Neural cell (in vitro differentiated cells): Measurements from ENCODE around the gene DRICH1. TPM values are rescaled to one million over a fixed set of nuclear protein-coding genes. Genes with fewer than 3 reads are reported as not detected.

Source experiments
- H2AFZ ChIP-seq: fragments of 200-600, 300-800 bp; sonication (generic), shearing (Covaris generic); 2 replicates; pipeline ENCODE4 v1.6.0; 2014; ENCODE audit warnings: low read depth, mild to moderate bottlenecking, antibody characterized with exemption, low read length, moderate library complexity
- H3F3A ChIP-seq: fragments of 200-600 bp; shearing (Covaris generic); 2 replicates; pipeline ENCODE4 v1.6.1; 2016; ENCODE audit warnings: mild to moderate bottlenecking, moderate library complexity, mixed read lengths, antibody characterized with exemption, low read length; ENCODE audit not compliant: insufficient read depth, poor library complexity, severe bottlenecking
- H3K27ac ChIP-seq: fragments of 200-600, 300-800 bp; sonication (generic), shearing (Covaris generic); 2 replicates; pipeline ENCODE4 v1.5.1; 2014; ENCODE audit warnings: mild to moderate bottlenecking, low read length, moderate library complexity
- H3K27me3 ChIP-seq: fragments of 300-800, 200-600 bp; sonication (generic), shearing (Covaris generic); 2 replicates; pipeline ENCODE4 v1.6.0; 2014; ENCODE audit warnings: mild to moderate bottlenecking, low read depth, low read length, moderate library complexity; ENCODE audit not compliant: insufficient read depth
- H3K36me3 ChIP-seq: fragments of 300-800, 200-600 bp; sonication (generic), shearing (Covaris generic); 2 replicates; pipeline ENCODE4 v1.5.1; 2014; ENCODE audit warnings: mild to moderate bottlenecking, antibody characterized with exemption, low read length, moderate library complexity; ENCODE audit not compliant: insufficient read depth
- H3K4me2 ChIP-seq: fragments of 300-800, 200-600 bp; sonication (generic), shearing (Covaris generic); 2 replicates; pipeline ENCODE4 v1.6.0; 2014; ENCODE audit warnings: mild to moderate bottlenecking, low read length
- H3K4me3 ChIP-seq: fragments of 300-800, 200-600 bp; sonication (generic), shearing (Covaris generic); 2 replicates; pipeline ENCODE4 v1.5.1; 2014; ENCODE audit warnings: mild to moderate bottlenecking, low read length, moderate library complexity
- H3K79me2 ChIP-seq: fragments of 200-600 bp; shearing (Covaris generic); replicated peaks from 2 replicates; pipeline ENCODE4 v1.6.0; 2014; ENCODE audit warnings: mild to moderate bottlenecking, low read length, moderate library complexity; ENCODE audit not compliant: insufficient read depth
- H3K9ac ChIP-seq: fragments of 300-800, 200-600 bp; sonication (generic), shearing (Covaris generic); 2 replicates; pipeline ENCODE4 v1.6.1; 2016; ENCODE audit warnings: mild to moderate bottlenecking, low read length, mixed read lengths
- H3K9me2 ChIP-seq: fragments of 200-600 bp; shearing (Covaris generic); 2 replicates; pipeline ENCODE4 v1.6.1; 2016; ENCODE audit warnings: mild to moderate bottlenecking, low read length, mixed read lengths; ENCODE audit not compliant: insufficient read depth
- H3K9me3 ChIP-seq: fragments of 200-600, 300-800 bp; sonication (generic), shearing (Covaris generic); 2 replicates; pipeline ENCODE4 v1.6.1; 2016; ENCODE audit warnings: mild to moderate bottlenecking, mixed run types, low read length, moderate library complexity, mixed read lengths
- H4K20me1 ChIP-seq: fragments of 200-600 bp; shearing (Covaris generic); 2 replicates; pipeline ENCODE4 v1.6.1; 2016; ENCODE audit warnings: mild to moderate bottlenecking, mixed run types; ENCODE audit not compliant: insufficient read depth
- EP300 ChIP-seq: fragments of 450-650 bp; conservative IDR thresholded peaks from 2 replicates; pipeline ENCODE4 v1.6.1; 2014; ENCODE audit warnings: antibody characterized with exemption, mild to moderate bottlenecking, moderate library complexity; ENCODE audit not compliant: poor library complexity, severe bottlenecking
- EZH2 ChIP-seq: fragments of 200-600, 300-800 bp; shearing (Covaris generic), sonication (generic); IDR thresholded peaks from 2 replicates; pipeline ENCODE4 v1.6.1; 2014; ENCODE audit warnings: antibody characterized with exemption, low read length, borderline replicate concordance, mild to moderate bottlenecking; ENCODE audit not compliant: insufficient read depth, poor library complexity, severe bottlenecking
- MXI1 ChIP-seq: fragments of 450-650 bp; conservative IDR thresholded peaks from 2 replicates; pipeline ENCODE4 v1.6.1; 2014; ENCODE audit warnings: antibody characterized with exemption, mild to moderate bottlenecking; ENCODE audit not compliant: poor library complexity, severe bottlenecking
- POLR2AphosphoS5 ChIP-seq: IDR thresholded peaks from 2 replicates; pipeline ENCODE4 v1.6.1; 2012
- RAD21 ChIP-seq: fragments of 450-650 bp; conservative IDR thresholded peaks from 2 replicates; pipeline ENCODE4 v1.6.1; 2014; ENCODE audit warnings: antibody characterized with exemption, mild to moderate bottlenecking, moderate library complexity
- REST ChIP-seq: IDR thresholded peaks from 2 replicates; pipeline ENCODE4 v1.6.1; 2012; ENCODE audit warnings: borderline replicate concordance
- SMC3 ChIP-seq: fragments of 450-650 bp; conservative IDR thresholded peaks from 2 replicates; pipeline ENCODE4 v1.6.1; 2014; ENCODE audit warnings: antibody characterized with exemption, mild to moderate bottlenecking, moderate library complexity; ENCODE audit not compliant: poor library complexity
- TAF1 ChIP-seq: IDR thresholded peaks from 2 replicates; pipeline ENCODE4 v1.6.1; 2012; ENCODE audit warnings: low read depth
- polyA plus RNA-seq: library from polyadenylated mRNA; depleted of rRNA; stranded (reverse); fragments of >200 nt; gene quantifications from 2 replicates; pipeline ENCODE4 v1.2.3, GENCODE V29; 2014
- TF ChIP-seq, protein P1 (sequence below): fragments of 450-650 bp; IDR thresholded peaks from 2 replicates; pipeline ENCODE4 v1.5.1; 2014; ENCODE audit warnings: antibody characterized with exemption, mild to moderate bottlenecking, moderate library complexity; ENCODE audit not compliant: poor library complexity, severe bottlenecking

Gene DRICH1
- polyA plus RNA-seq, 1 donor from 2014 or later, result 0.48 TPM

GRCh38 chr22:23579280-23579679, 52.8 kb downstream of the DRICH1 start:
- Histone ChIP-seq H3K9me2 (no peaks in the 10 kb centered on the region), H3F3A (no peaks in the 10 kb centered on the region), H3K9me3 (no peaks in the 10 kb centered on the region), H4K20me1 (no peaks in the 10 kb centered on the region), H3K27ac (no peak overlapping the region), H3K4me3 (no peak overlapping the region), H3K79me2 (no peaks in the 10 kb centered on the region), H3K36me3 (no peaks in the 10 kb centered on the region), H3K27me3 (no peaks in the 10 kb centered on the region), H2AFZ (no peak overlapping the region), H3K4me2 (no peak overlapping the region), H3K9ac (no peak overlapping the region)
- TF ChIP-seq EZH2, result no peak
- no peak for TF ChIP-seq EP300
- no peak for TF ChIP-seq REST
- TF ChIP-seq TAF1, result no peak

DNA sequence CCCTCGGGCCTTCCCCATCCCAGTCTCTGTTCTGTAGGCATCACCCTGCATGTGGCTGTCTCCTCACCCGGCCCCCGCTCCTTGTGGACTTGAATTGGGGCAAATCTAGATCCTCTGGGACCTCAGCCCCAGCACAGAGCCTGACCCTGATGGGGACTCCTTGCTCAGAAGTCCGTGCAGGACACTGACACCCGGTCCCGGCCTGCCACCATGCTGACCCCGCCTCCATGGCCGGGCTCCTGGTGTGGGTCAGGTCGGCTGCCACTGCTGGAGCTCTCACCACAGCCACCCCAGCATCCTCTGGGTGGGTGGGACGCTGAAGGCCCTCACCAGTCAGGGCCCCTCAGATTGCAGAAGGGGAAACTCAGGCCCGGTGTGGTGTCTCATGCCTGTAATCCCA, 53.8 kb downstream of the DRICH1 start:
- TF ChIP-seq REST (no peak), EZH2 (no peak), SMC3 (no peak), MXI1 (no peak), TAF1 (no peak), EP300 (no peak), POLR2AphosphoS5 (no peak), RAD21 (no peak)
- TF ChIP-seq, protein P1, sequence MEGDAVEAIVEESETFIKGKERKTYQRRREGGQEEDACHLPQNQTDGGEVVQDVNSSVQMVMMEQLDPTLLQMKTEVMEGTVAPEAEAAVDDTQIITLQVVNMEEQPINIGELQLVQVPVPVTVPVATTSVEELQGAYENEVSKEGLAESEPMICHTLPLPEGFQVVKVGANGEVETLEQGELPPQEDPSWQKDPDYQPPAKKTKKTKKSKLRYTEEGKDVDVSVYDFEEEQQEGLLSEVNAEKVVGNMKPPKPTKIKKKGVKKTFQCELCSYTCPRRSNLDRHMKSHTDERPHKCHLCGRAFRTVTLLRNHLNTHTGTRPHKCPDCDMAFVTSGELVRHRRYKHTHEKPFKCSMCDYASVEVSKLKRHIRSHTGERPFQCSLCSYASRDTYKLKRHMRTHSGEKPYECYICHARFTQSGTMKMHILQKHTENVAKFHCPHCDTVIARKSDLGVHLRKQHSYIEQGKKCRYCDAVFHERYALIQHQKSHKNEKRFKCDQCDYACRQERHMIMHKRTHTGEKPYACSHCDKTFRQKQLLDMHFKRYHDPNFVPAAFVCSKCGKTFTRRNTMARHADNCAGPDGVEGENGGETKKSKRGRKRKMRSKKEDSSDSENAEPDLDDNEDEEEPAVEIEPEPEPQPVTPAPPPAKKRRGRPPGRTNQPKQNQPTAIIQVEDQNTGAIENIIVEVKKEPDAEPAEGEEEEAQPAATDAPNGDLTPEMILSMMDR, result no peak
- Histone ChIP-seq H3K4me2 (no peak overlapping the region), H3K79me2 (no peaks in the 10 kb centered on the region), H3K9ac (no peak overlapping the region), H3F3A (no peaks in the 10 kb centered on the region), H3K27ac (no peak overlapping the region), H3K27me3 (no peaks in the 10 kb centered on the region), H3K9me2 (no peaks in the 10 kb centered on the region), H2AFZ (no peak overlapping the region), H3K36me3 (no peaks in the 10 kb centered on the region), H3K9me3 (no peaks in the 10 kb centered on the region), H3K4me3 (no peak overlapping the region), H4K20me1 (no peaks in the 10 kb centered on the region)
